ENCODE data around the gene SEMA6D.

- TF ChIP-seq POLR2A (IDR thresholded peaks at IDR 0.05), result no peak
- no peak for TF ChIP-seq CTCF (IDR thresholded peaks at IDR 0.05)
- no peak for TF ChIP-seq POLR2AphosphoS5 (IDR thresholded peaks at IDR 0.05)
These were observed 19.0 kb downstream of the SEMA6D start for GRCh38 chr15:47736143-47736786.

All from sigmoid colon (tissue), 4 donors.